HUES48 (cell line): ENCODE results near the gene TRIM17.

ENCODE experiments used
- H3K27ac ChIP-seq: one replicate; pipeline ENCODE4 v1.7.0; 2013; ENCODE audit warnings: low read depth, low read length, inconsistent platforms
- H3K27me3 ChIP-seq: 2 replicates; pipeline ENCODE4 v1.6.1; 2013; ENCODE audit warnings: mild to moderate bottlenecking, low read length; ENCODE audit not compliant: control insufficient read depth, insufficient read depth
- H3K36me3 ChIP-seq: 2 replicates; pipeline ENCODE4 v1.6.1; 2013; ENCODE audit warnings: low read length; ENCODE audit not compliant: control insufficient read depth, insufficient read depth
- H3K4me1 ChIP-seq: 2 replicates; pipeline ENCODE4 v1.6.1; 2013; ENCODE audit warnings: mild to moderate bottlenecking, low read length; ENCODE audit not compliant: control insufficient read depth, insufficient read depth
- H3K4me3 ChIP-seq: 2 replicates; pipeline ENCODE4 v1.5.1; 2013; ENCODE audit warnings: mild to moderate bottlenecking, low read depth, low read length
- H3K9ac ChIP-seq: 2 replicates; pipeline ENCODE4 v1.6.1; 2013; ENCODE audit warnings: mild to moderate bottlenecking, low read depth, low read length, moderate library complexity
- H3K9me3 ChIP-seq: 2 replicates; pipeline ENCODE4 v1.6.1; 2013; ENCODE audit warnings: low read length; ENCODE audit not compliant: control insufficient read depth, insufficient read depth

TRIM17 gene

GRCh38 chr1:228429698-228430097 is 13.0 kb upstream of the TRIM17 start:
- no peaks in the 10 kb centered on the region for H3K9me3 ChIP-seq
- H3K4me1 ChIP-seq, result no peaks in the 10 kb centered on the region
- peaks cover 23% of the 10 kb centered on the region for H3K27me3 ChIP-seq
- H3K36me3 ChIP-seq, result no peaks in the 10 kb centered on the region
- H3K27ac ChIP-seq, result no peak overlapping the region
- no peak overlapping the region for H3K9ac ChIP-seq
- no peak overlapping the region for H3K4me3 ChIP-seq

- no peak overlapping the region for H3K4me3 ChIP-seq
- no peaks in the 10 kb centered on the region for H3K4me1 ChIP-seq
- H3K27me3 ChIP-seq, result peaks cover 19% of the 10 kb centered on the region
- H3K27ac ChIP-seq, result no peak overlapping the region
- no peaks in the 10 kb centered on the region for H3K9me3 ChIP-seq
- H3K36me3 ChIP-seq, result no peaks in the 10 kb centered on the region
- no peak overlapping the region for H3K9ac ChIP-seq
Measured at GRCh38 chr1:228429007-228429406, 12.3 kb upstream of the TRIM17 start.

- Histone ChIP-seq H3K9me3 (no peaks in the 10 kb centered on the region), H3K27me3 (peaks cover 19% of the 10 kb centered on the region), H3K4me3 (no peak overlapping the region), H3K9ac (no peak overlapping the region), H3K36me3 (no peaks in the 10 kb centered on the region), H3K27ac (no peak overlapping the region), H3K4me1 (no peaks in the 10 kb centered on the region)
Measured at GRCh38 chr1:228428412-228428811, 11.8 kb upstream of the TRIM17 start.

- Histone ChIP-seq H3K4me1 (no peaks in the 10 kb centered on the region), H3K4me3 (no peak overlapping the region), H3K27ac (no peak overlapping the region), H3K36me3 (no peaks in the 10 kb centered on the region), H3K27me3 (peaks cover 37% of the 10 kb centered on the region), H3K9ac (no peak overlapping the region), H3K9me3 (no peaks in the 10 kb centered on the region)
Measured at GRCh38 chr1:228426518-228427175, 10.0 kb upstream of the TRIM17 start.

GRCh38 chr1:228424685-228425660 is 8.3 kb upstream of the TRIM17 start:
- no peak overlapping the region for H3K4me3 ChIP-seq
- no peaks in the 10 kb centered on the region for H3K4me1 ChIP-seq
- no peaks in the 10 kb centered on the region for H3K36me3 ChIP-seq
- no peak overlapping the region for H3K27ac ChIP-seq
- H3K27me3 ChIP-seq, result peaks cover 48% of the 10 kb centered on the region
- H3K9me3 ChIP-seq, result no peaks in the 10 kb centered on the region; the same call in 1 of the 2 replicates
- H3K9ac ChIP-seq, result no peak overlapping the region

- H3K9me3 ChIP-seq, result no peaks in the 10 kb centered on the region; the same call in 1 of the 2 replicates
- peaks cover 52% of the 10 kb centered on the region for H3K27me3 ChIP-seq
- H3K27ac ChIP-seq, result no peak overlapping the region
- H3K36me3 ChIP-seq, result no peaks in the 10 kb centered on the region
- no peaks in the 10 kb centered on the region for H3K4me1 ChIP-seq
- H3K4me3 ChIP-seq, result no peak overlapping the region
- H3K9ac ChIP-seq, result no peak overlapping the region
Measured at GRCh38 chr1:228423404-228424053, 6.9 kb upstream of the TRIM17 start.

GRCh38 chr1:228420968-228421826 is 4.5 kb upstream of the TRIM17 start:
- H3K9me3 ChIP-seq, result no peaks in the 10 kb centered on the region; the same call in 1 of the 2 replicates
- H3K4me3 ChIP-seq, result no peak overlapping the region
- H3K9ac ChIP-seq, result no peak overlapping the region
- no peaks in the 10 kb centered on the region for H3K36me3 ChIP-seq
- H3K27me3 ChIP-seq, result peaks cover 67% of the 10 kb centered on the region
- no peak overlapping the region for H3K27ac ChIP-seq
- H3K4me1 ChIP-seq, result 0 out of 2 replicates have a peak, but pooled peaks cover 3% of the 10 kb centered on the region

GRCh38 chr1:228417483-228418203 is 982 bp upstream of the TRIM17 start:
- no peak overlapping the region for H3K27ac ChIP-seq
- peak overlapping the region; percentile 37; the same call in 1 of the 2 replicates for H3K4me3 ChIP-seq
- no peak overlapping the region for H3K9ac ChIP-seq
- no peaks in the 10 kb centered on the region; the same call in 1 of the 2 replicates for H3K9me3 ChIP-seq
- H3K36me3 ChIP-seq, result 0 out of 2 replicates have a peak, but pooled peaks cover 4% of the 10 kb centered on the region
- peaks cover 84% of the 10 kb centered on the region for H3K27me3 ChIP-seq
- H3K4me1 ChIP-seq, result peaks cover 10% of the 10 kb centered on the region; the same call in 1 of the 2 replicates

- Histone ChIP-seq H3K4me1 (peaks cover 10% of the 10 kb centered on the region; the same call in 1 of the 2 replicates), H3K9me3 (no peaks in the 10 kb centered on the region; the same call in 1 of the 2 replicates), H3K9ac (no peak overlapping the region), H3K27ac (no peak overlapping the region), H3K27me3 (peaks cover 78% of the 10 kb centered on the region), H3K36me3 (0 out of 2 replicates have a peak, but pooled peaks cover 4% of the 10 kb centered on the region), H3K4me3 (peak overlapping the region; percentile 37)
Measured at GRCh38 chr1:228417061-228417460, 400 bp upstream of the TRIM17 start.
